HepG2 (cell line): ENCODE results near the gene UQCRFS1. TPM values are rescaled to one million over a fixed set of nuclear protein-coding genes. Genes with fewer than 3 reads are reported as not detected.

Source experiments
- BCL6 ChIP-seq: IDR thresholded peaks from 2 replicates; pipeline ENCODE4 v1.6.1; 2016; ENCODE audit warnings: missing genetic modification reagents, missing compliant biosample characterization
- BHLHE40 ChIP-seq: IDR thresholded peaks from 2 replicates; pipeline ENCODE4 v1.6.1; 2011; ENCODE audit warnings: low read length, improper control_type of control experiment
- MAZ ChIP-seq, 2 experiments: sonication (generic) in 1 of 2; formaldehyde crosslinking in 1 of 2; IDR thresholded peaks; 2 replicates each; pipeline versions ENCODE4 v1.5.0 to v1.6.1; 2012 to 2020; ENCODE audit warnings: low read depth in 2 of 2, mild to moderate bottlenecking in 2 of 2, borderline replicate concordance in 1 of 2, improper control_type of control experiment in 1 of 2, low read length in 1 of 2, missing genetic modification reagents in 1 of 2, moderate library complexity in 1 of 2
- MTF1 ChIP-seq: sonication (generic); formaldehyde crosslinking; IDR thresholded peaks from 2 replicates; pipeline ENCODE4 v1.5.0; 2020; ENCODE audit warnings: missing genetic modification reagents
- NR2F2 ChIP-seq: IDR thresholded peaks from 2 replicates; pipeline ENCODE4 v1.6.1; 2012; ENCODE audit warnings: low read depth, inconsistent platforms, borderline replicate concordance
- NRL ChIP-seq: sonication (generic); formaldehyde crosslinking; IDR thresholded peaks from 2 replicates; pipeline ENCODE4 v1.5.0; 2020; ENCODE audit warnings: missing genetic modification reagents, mild to moderate bottlenecking, moderate library complexity, borderline replicate concordance
- SALL2 ChIP-seq: sonication (generic); formaldehyde crosslinking; IDR thresholded peaks from 2 replicates; pipeline ENCODE4 v1.8.1; 2023; ENCODE audit warnings: mild to moderate bottlenecking, missing genetic modification reagents, inconsistent platforms
- ZNF160 ChIP-seq: sonication (generic); formaldehyde crosslinking; IDR thresholded peaks from 2 replicates; pipeline ENCODE4 v1.8.0; 2022; ENCODE audit warnings: mild to moderate bottlenecking, inconsistent platforms, missing genetic modification reagents
- ZNF256 ChIP-seq: sonication (generic); formaldehyde crosslinking; conservative IDR thresholded peaks from 2 replicates; pipeline ENCODE4 v1.4.0; 2020; ENCODE audit warnings: missing genetic modification reagents
- ZNF264 ChIP-seq: sonication (generic); formaldehyde crosslinking; IDR thresholded peaks from 2 replicates; pipeline ENCODE4 v1.4.0; 2020; ENCODE audit warnings: missing genetic modification reagents
- ZNF564 ChIP-seq: sonication (generic); formaldehyde crosslinking; IDR thresholded peaks from 2 replicates; pipeline ENCODE4 v1.8.1; 2023; ENCODE audit warnings: mild to moderate bottlenecking, missing genetic modification reagents
- ZNF746 ChIP-seq: sonication (generic); formaldehyde crosslinking; IDR thresholded peaks from 2 replicates; pipeline ENCODE4 v1.8.0; 2022; ENCODE audit warnings: mild to moderate bottlenecking, missing genetic modification reagents
- ZSCAN30 ChIP-seq: sonication (generic); formaldehyde crosslinking; IDR thresholded peaks from 2 replicates; pipeline ENCODE4 v1.5.0; 2020; ENCODE audit warnings: mild to moderate bottlenecking, missing genetic modification reagents
- polyA plus RNA-seq, 8 experiments: library from polyadenylated mRNA; depleted of rRNA in 3 of 8; stranded (reverse) in 7 of 8; unstranded in 1 of 8; fragments of >200 nt; fragmentation: Illumina TruSeq in 4 of 8; extraction: Trizol in 4 of 8; gene quantifications; 2 replicates each; pipeline versions ENCODE4 v1.2.1 to v1.2.3, GENCODE V29; 2011 to 2016; ENCODE audit warnings: low read depth in 4 of 8, missing spikeins in 1 of 8, mixed read lengths in 1 of 8; ENCODE audit not compliant: insufficient read depth in 1 of 8
- total RNA-seq, 5 experiments: library from RNA; depleted of rRNA; stranded (reverse); fragments of >200 nt; fragmentation: Illumina TruSeq; extraction: Trizol; gene quantifications; 2 replicates each; pipeline ENCODE4 v1.2.3, GENCODE V29; 2016; ENCODE audit warnings: low read depth in 1 of 5
- TF ChIP-seq, protein P1 (sequence below): sonication (generic); formaldehyde crosslinking; IDR thresholded peaks from 2 replicates; pipeline ENCODE4 v1.4.0; 2020; ENCODE audit warnings: missing genetic modification reagents
- TF ChIP-seq, protein P2 (sequence below): sonication (generic); formaldehyde crosslinking; IDR thresholded peaks from 2 replicates; pipeline ENCODE4 v1.4.0; 2020; ENCODE audit warnings: mild to moderate bottlenecking, missing genetic modification reagents

The UQCRFS1 gene
- total and polyA plus RNA-seq, 2 of the 13 experiments (the other 11 are each of a cell fraction or from before 2014, with no cell fraction given): 49.5 to 51.1 TPM

DNA sequence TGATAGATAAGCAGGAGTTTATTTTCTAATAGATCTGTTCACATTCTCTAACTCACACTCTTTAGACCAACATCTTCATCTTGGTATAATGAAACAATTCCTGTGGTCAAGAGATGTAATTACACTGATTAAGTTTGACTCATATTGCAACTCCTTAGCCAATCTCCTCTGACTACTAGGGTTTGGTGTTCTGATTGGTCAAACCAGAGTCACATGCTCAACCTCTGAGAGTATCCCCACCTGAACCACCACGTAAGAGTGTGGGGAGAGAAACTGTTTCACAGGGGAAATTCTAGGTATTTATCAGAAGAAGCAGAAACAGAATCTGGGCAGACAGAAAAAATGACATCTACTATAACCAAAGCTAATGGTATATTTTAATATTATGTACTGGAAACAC is 42.4 kb downstream of the UQCRFS1 start (continued):
- TF ChIP-seq, protein P1, sequence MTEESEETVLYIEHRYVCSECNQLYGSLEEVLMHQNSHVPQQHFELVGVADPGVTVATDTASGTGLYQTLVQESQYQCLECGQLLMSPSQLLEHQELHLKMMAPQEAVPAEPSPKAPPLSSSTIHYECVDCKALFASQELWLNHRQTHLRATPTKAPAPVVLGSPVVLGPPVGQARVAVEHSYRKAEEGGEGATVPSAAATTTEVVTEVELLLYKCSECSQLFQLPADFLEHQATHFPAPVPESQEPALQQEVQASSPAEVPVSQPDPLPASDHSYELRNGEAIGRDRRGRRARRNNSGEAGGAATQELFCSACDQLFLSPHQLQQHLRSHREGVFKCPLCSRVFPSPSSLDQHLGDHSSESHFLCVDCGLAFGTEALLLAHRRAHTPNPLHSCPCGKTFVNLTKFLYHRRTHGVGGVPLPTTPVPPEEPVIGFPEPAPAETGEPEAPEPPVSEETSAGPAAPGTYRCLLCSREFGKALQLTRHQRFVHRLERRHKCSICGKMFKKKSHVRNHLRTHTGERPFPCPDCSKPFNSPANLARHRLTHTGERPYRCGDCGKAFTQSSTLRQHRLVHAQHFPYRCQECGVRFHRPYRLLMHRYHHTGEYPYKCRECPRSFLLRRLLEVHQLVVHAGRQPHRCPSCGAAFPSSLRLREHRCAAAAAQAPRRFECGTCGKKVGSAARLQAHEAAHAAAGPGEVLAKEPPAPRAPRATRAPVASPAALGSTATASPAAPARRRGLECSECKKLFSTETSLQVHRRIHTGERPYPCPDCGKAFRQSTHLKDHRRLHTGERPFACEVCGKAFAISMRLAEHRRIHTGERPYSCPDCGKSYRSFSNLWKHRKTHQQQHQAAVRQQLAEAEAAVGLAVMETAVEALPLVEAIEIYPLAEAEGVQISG (CRISPR knock-in tag): no peak
- no peak for TF ChIP-seq MAZ (IDR thresholded peaks at IDR 0.05; ENCODE audit: borderline replicate concordance, low read depth, low read length)
- TF ChIP-seq MAZ (CRISPR knock-in tag; IDR thresholded peaks at IDR 0.05; ENCODE audit: low read depth): no peak
- TF ChIP-seq ZSCAN30 (CRISPR knock-in tag): no peak
- TF ChIP-seq ZNF264 (CRISPR knock-in tag): no peak
- no peak for TF ChIP-seq ZNF160 (CRISPR knock-in tag)
- TF ChIP-seq BHLHE40: no peak
- TF ChIP-seq ZNF256 (CRISPR knock-in tag): no peak
- TF ChIP-seq BCL6 (CRISPR knock-in tag): no peak
- no peak for TF ChIP-seq SALL2 (CRISPR knock-in tag)
- no peak for TF ChIP-seq NRL
- TF ChIP-seq NR2F2: no peak
- TF ChIP-seq MTF1 (CRISPR knock-in tag): no peak
- TF ChIP-seq ZNF564 (CRISPR knock-in tag): no peak
- TF ChIP-seq, protein P2, sequence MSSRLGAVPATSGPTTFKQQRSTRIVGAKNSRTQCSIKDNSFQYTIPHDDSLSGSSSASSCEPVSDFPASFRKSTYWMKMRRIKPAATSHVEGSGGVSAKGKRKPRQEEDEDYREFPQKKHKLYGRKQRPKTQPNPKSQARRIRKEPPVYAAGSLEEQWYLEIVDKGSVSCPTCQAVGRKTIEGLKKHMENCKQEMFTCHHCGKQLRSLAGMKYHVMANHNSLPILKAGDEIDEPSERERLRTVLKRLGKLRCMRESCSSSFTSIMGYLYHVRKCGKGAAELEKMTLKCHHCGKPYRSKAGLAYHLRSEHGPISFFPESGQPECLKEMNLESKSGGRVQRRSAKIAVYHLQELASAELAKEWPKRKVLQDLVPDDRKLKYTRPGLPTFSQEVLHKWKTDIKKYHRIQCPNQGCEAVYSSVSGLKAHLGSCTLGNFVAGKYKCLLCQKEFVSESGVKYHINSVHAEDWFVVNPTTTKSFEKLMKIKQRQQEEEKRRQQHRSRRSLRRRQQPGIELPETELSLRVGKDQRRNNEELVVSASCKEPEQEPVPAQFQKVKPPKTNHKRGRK (CRISPR knock-in tag): no peak
- TF ChIP-seq ZNF746 (CRISPR knock-in tag): no peak
- TF ChIP-seq, all 625 proteins: peak for 0
